IPS-20b (cell line): ENCODE measurements around the gene MUC13.

Experiments used
- H3K27ac ChIP-seq: one replicate; pipeline ENCODE4 v1.5.1; 2013; ENCODE audit warnings: low read length
- H3K27me3 ChIP-seq: 2 replicates; pipeline ENCODE4 v1.6.1; 2013; ENCODE audit warnings: mild to moderate bottlenecking, low read length, inconsistent platforms; ENCODE audit not compliant: insufficient read depth
- H3K36me3 ChIP-seq: 2 replicates; pipeline ENCODE4 v1.6.1; 2013; ENCODE audit warnings: low read depth, mild to moderate bottlenecking, inconsistent platforms, low read length, moderate library complexity; ENCODE audit not compliant: insufficient read depth
- H3K4me1 ChIP-seq: 2 replicates; pipeline ENCODE4 v1.6.1; 2013; ENCODE audit warnings: mild to moderate bottlenecking, control low read depth, inconsistent platforms, low read length, moderate library complexity; ENCODE audit not compliant: insufficient read depth
- H3K4me3 ChIP-seq: 2 replicates; pipeline ENCODE4 v1.5.1; 2013; ENCODE audit warnings: mild to moderate bottlenecking, low read length, inconsistent platforms
- H3K9ac ChIP-seq: 2 replicates; pipeline ENCODE4 v1.6.1; 2013; ENCODE audit warnings: low read depth, mild to moderate bottlenecking, inconsistent platforms, low read length, moderate library complexity
- H3K9me3 ChIP-seq: 2 replicates; pipeline ENCODE4 v1.6.1; 2013; ENCODE audit warnings: mild to moderate bottlenecking, low read depth, low read length, inconsistent platforms; ENCODE audit not compliant: insufficient read depth

Gene MUC13

GRCh38 chr3:124934577-124934976, at the start of gene MUC13:
Gene MUC13, minus strand, starts transcription at chr3:124934751. Its CDS starts 39 bp downstream, at chr3:124934712.
- Histone ChIP-seq H3K9me3 (no peaks in the 10 kb centered on the region), H3K27me3 (no peaks in the 10 kb centered on the region), H3K36me3 (no peaks in the 10 kb centered on the region), H3K4me3 (no peak within 1 kb of the TSS), H3K9ac (no peak within 1 kb of the TSS), H3K27ac (no peak within 1 kb of the TSS), H3K4me1 (no peaks in the 10 kb centered on the region)

- Histone ChIP-seq H3K4me3 (no peak overlapping the region), H3K4me1 (no peaks in the 10 kb centered on the region), H3K36me3 (no peaks in the 10 kb centered on the region), H3K27me3 (no peaks in the 10 kb centered on the region), H3K27ac (no peak overlapping the region), H3K9me3 (no peaks in the 10 kb centered on the region), H3K9ac (no peak overlapping the region)
Measured at GRCh38 chr3:124982855-124983254, 48.3 kb upstream of the MUC13 start.

- Histone ChIP-seq H3K27me3 (no peaks in the 10 kb centered on the region), H3K27ac (no peak overlapping the region), H3K4me3 (no peak overlapping the region), H3K9me3 (no peaks in the 10 kb centered on the region), H3K4me1 (no peaks in the 10 kb centered on the region), H3K36me3 (no peaks in the 10 kb centered on the region), H3K9ac (no peak overlapping the region)
Measured at GRCh38 chr3:124981472-124981871, 46.9 kb upstream of the MUC13 start.

- Histone ChIP-seq H3K36me3 (no peaks in the 10 kb centered on the region), H3K4me3 (no peak overlapping the region), H3K4me1 (no peaks in the 10 kb centered on the region), H3K9me3 (no peaks in the 10 kb centered on the region), H3K27me3 (no peaks in the 10 kb centered on the region), H3K9ac (no peak overlapping the region), H3K27ac (no peak overlapping the region)
Measured at GRCh38 chr3:124978627-124979026, 44.1 kb upstream of the MUC13 start.

- no peaks in the 10 kb centered on the region for H3K4me1 ChIP-seq
- H3K9me3 ChIP-seq: no peaks in the 10 kb centered on the region
- H3K4me3 ChIP-seq: no peak overlapping the region
- peaks cover 4% of the 10 kb centered on the region; the same call in 1 of the 2 replicates for H3K36me3 ChIP-seq
- H3K9ac ChIP-seq: no peak overlapping the region
- no peaks in the 10 kb centered on the region for H3K27me3 ChIP-seq
- H3K27ac ChIP-seq: no peak overlapping the region
Measured at GRCh38 chr3:124976383-124976782, 41.8 kb upstream of the MUC13 start.

GRCh38 chr3:124974691-124975090, 40.1 kb upstream of the MUC13 start:
- Histone ChIP-seq H3K27me3 (no peaks in the 10 kb centered on the region), H3K27ac (no peak overlapping the region), H3K9me3 (no peaks in the 10 kb centered on the region), H3K4me1 (no peaks in the 10 kb centered on the region), H3K9ac (no peak overlapping the region), H3K36me3 (peaks cover 14% of the 10 kb centered on the region), H3K4me3 (no peak overlapping the region)

- peaks cover 17% of the 10 kb centered on the region for H3K36me3 ChIP-seq
Measured at GRCh38 chr3:124973290-124973689, 38.7 kb upstream of the MUC13 start.

GRCh38 chr3:124972457-124972856, 37.9 kb upstream of the MUC13 start:
- H3K36me3 ChIP-seq: peaks cover 17% of the 10 kb centered on the region
- H3K4me3 ChIP-seq: no peak overlapping the region
- no peak overlapping the region for H3K9ac ChIP-seq
- no peaks in the 10 kb centered on the region for H3K9me3 ChIP-seq
- no peaks in the 10 kb centered on the region for H3K4me1 ChIP-seq
- no peak overlapping the region for H3K27ac ChIP-seq
- H3K27me3 ChIP-seq: no peaks in the 10 kb centered on the region

More at GRCh38 chr3:124973290-124973689, 38.7 kb upstream of the MUC13 start:
- Histone ChIP-seq H3K27ac (no peak overlapping the region), H3K9me3 (no peaks in the 10 kb centered on the region), H3K9ac (no peak overlapping the region), H3K27me3 (no peaks in the 10 kb centered on the region), H3K4me1 (no peaks in the 10 kb centered on the region), H3K4me3 (no peak overlapping the region)

GRCh38 chr3:124969963-124970722, 35.6 kb upstream of the MUC13 start:
- Histone ChIP-seq H3K9me3 (no peaks in the 10 kb centered on the region), H3K27me3 (no peaks in the 10 kb centered on the region), H3K9ac (no peak overlapping the region), H3K36me3 (peaks cover 17% of the 10 kb centered on the region), H3K27ac (no peak overlapping the region), H3K4me3 (no peak overlapping the region), H3K4me1 (no peaks in the 10 kb centered on the region)

- no peaks in the 10 kb centered on the region for H3K27me3 ChIP-seq
- no peak overlapping the region for H3K27ac ChIP-seq
- no peaks in the 10 kb centered on the region; the same call in 1 of the 2 replicates for H3K4me1 ChIP-seq
- H3K9ac ChIP-seq: no peak overlapping the region
- H3K4me3 ChIP-seq: no peak overlapping the region
- peaks cover 17% of the 10 kb centered on the region for H3K36me3 ChIP-seq
- H3K9me3 ChIP-seq: no peaks in the 10 kb centered on the region
Measured at GRCh38 chr3:124969190-124969589, 34.6 kb upstream of the MUC13 start.

GRCh38 chr3:124967964-124968363, 33.4 kb upstream of the MUC13 start:
- peaks cover 17% of the 10 kb centered on the region for H3K36me3 ChIP-seq
- no peaks in the 10 kb centered on the region for H3K9me3 ChIP-seq
- H3K27ac ChIP-seq: no peak overlapping the region
- H3K4me3 ChIP-seq: no peak overlapping the region
- H3K4me1 ChIP-seq: no peaks in the 10 kb centered on the region; the same call in 1 of the 2 replicates
- no peaks in the 10 kb centered on the region for H3K27me3 ChIP-seq
- no peak overlapping the region for H3K9ac ChIP-seq
